GM10266 (cell line): ENCODE results near the gene P2RY11.

Experiments used
- DNase-seq: peaks from one replicate; pipeline ENCODE4 v3.0.0; 2012; ENCODE audit errors: extremely low spot score
- CTCF ChIP-seq: IDR thresholded peaks from 2 replicates; pipeline ENCODE4 v1.5.1; 2012; ENCODE audit warnings: mild to moderate bottlenecking, low read depth; ENCODE audit not compliant: control insufficient read depth, insufficient read depth; ENCODE audit errors: missing control alignments

P2RY11 gene

GRCh38 chr19:10142701-10143375 is 31.3 kb downstream of the P2RY11 start:
- DNase-seq = no peak
- no peak for TF ChIP-seq CTCF

GRCh38 chr19:10143681-10144080 is 32.2 kb downstream of the P2RY11 start:
- no peak for TF ChIP-seq CTCF
- DNase-seq = no peak

- no peak for TF ChIP-seq CTCF
- DNase-seq = no peak
Observed at GRCh38 chr19:10144361-10144760, 32.9 kb downstream of the P2RY11 start.

GRCh38 chr19:10145031-10145430 is 33.5 kb downstream of the P2RY11 start:
- no peak for DNase-seq
- TF ChIP-seq CTCF = no peak

GRCh38 chr19:10146142-10146541 is 34.6 kb downstream of the P2RY11 start:
- TF ChIP-seq CTCF = no peak
- no peak for DNase-seq

- DNase-seq = no peak
- no peak for TF ChIP-seq CTCF
Observed at GRCh38 chr19:10149427-10149826, 37.9 kb downstream of the P2RY11 start.

- TF ChIP-seq CTCF = no peak
- DNase-seq = no peak
Observed at GRCh38 chr19:10151521-10151920, 40.0 kb downstream of the P2RY11 start.
